ENCODE data around the gene ERVFRD-1. TPM values are rescaled to one million over a fixed set of nuclear protein-coding genes. Genes with fewer than 3 reads are reported as not detected.
A peak's percentile ranks its signal among the peaks of the same experiment; 100 is the strongest.
"Not testable (repeated sequence)": the region's sequence is repeated elsewhere in the genome, so short reads cannot be mapped to it uniquely, and the experiment has no call there.

Gene ERVFRD-1
- total and polyA plus RNA-seq, 5 donors = 0.05 to 0.09 (median 0.09) TPM; not detected in 2

DNA sequence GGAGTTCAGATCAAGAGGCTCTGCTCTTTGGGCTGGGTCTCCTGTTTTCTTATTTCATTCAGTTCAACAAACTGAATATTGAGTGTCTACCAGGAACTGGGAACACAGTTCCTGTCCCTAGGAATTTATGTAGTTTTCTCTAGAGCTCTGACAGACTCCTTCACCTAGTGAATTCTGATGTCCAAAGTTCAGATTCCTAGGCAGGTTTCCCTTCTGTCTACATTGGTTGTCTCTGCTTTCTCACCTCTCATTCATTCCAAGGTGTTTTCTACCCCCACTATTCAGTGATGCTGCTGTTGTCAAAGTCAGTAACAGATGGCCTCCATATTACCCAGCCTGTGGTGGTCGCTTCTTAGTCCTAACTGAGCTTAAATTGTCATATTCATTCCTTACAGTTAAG, 13.5 kb downstream of the ERVFRD-1 start:
- WGBS = 100% methylated on average over 1 of the region's 1 CpG
- no peak overlapping the region for H3K27ac ChIP-seq (ENCODE audit: low read length)
- intact Hi-C loops (cut with DNase I) = loop anchor here in 1 of 4 donors (5.0 kb wide), 1 partner anchor 39 kb away; no protein-coding TSS in a partner anchor
- DNase-seq = no peak
- no peak overlapping the region for H3K4me3 ChIP-seq (ENCODE audit: low read length)
- H3K9me3 ChIP-seq (ENCODE audit: control insufficient read depth, low read length) = no peaks in the 10 kb centered on the region
- ATAC-seq = no peak
- H3K27me3 ChIP-seq (ENCODE audit: control insufficient read depth, insufficient read depth) = no peaks in the 10 kb centered on the region
- H3K4me1 ChIP-seq (ENCODE audit: control insufficient read depth, insufficient read depth, low read length) = peaks cover 2% of the 10 kb centered on the region

- WGBS = 79% methylated on average over 8 of the region's 8 CpGs
- Histone ChIP-seq H3K4me1 (ENCODE audit: control insufficient read depth, insufficient read depth, low read length) (peaks cover 2% of the 10 kb centered on the region), H3K27me3 (ENCODE audit: control insufficient read depth, insufficient read depth) (no peaks in the 10 kb centered on the region)
Measured at GRCh38 chr6:11097476-11097875, 14.0 kb downstream of the ERVFRD-1 start.

DNA sequence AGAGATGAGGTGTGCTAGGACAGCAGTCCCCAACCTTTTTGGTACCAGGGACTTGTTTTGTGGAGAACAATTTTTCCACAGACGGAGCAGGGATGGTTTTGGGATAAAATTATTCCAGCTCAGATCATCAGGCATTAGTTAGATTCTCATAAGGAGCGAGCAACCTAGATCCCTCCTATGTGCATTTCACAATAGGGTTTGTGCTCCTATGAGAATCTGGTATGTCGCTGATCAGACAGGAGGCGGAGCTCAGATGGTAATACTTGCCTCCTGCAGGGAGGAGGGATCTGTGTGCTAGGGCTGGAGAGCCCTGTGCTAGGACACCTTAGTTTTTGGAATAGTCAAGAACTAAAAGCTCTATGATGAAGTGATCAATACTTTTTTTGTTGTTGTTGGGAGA, 15.4 kb downstream of the ERVFRD-1 start:
- H3K27ac ChIP-seq (ENCODE audit: low read length) = no peak overlapping the region
- H3K9me3 ChIP-seq (ENCODE audit: control insufficient read depth, low read length) = no peaks in the 10 kb centered on the region
- H3K4me3 ChIP-seq (ENCODE audit: low read length) = no peak overlapping the region
- 84% methylated on average over 4 of the region's 4 CpGs for WGBS
- DNase-seq (no peak), ATAC-seq (no peak)
- H3K4me1 ChIP-seq (ENCODE audit: control insufficient read depth, insufficient read depth, low read length) = peaks cover 2% of the 10 kb centered on the region
- H3K27me3 ChIP-seq (ENCODE audit: control insufficient read depth, insufficient read depth) = no peaks in the 10 kb centered on the region
- intact Hi-C loops (cut with DNase I) = loop anchor here in 1 of 4 donors (5.0 kb wide), 1 partner anchor 41 kb away; no protein-coding TSS in a partner anchor

More at GRCh38 chr6:11097476-11097875, 14.0 kb downstream of the ERVFRD-1 start:
- H3K27ac ChIP-seq (ENCODE audit: low read length) = no peak overlapping the region
- DNase-seq (no peak), ATAC-seq (no peak)
- H3K4me3 ChIP-seq (ENCODE audit: low read length) = no peak overlapping the region
- H3K9me3 ChIP-seq (ENCODE audit: control insufficient read depth, low read length) = no peaks in the 10 kb centered on the region
- intact Hi-C loops (cut with DNase I) = loop anchor here in 1 of 4 donors (5.0 kb wide), 1 partner anchor 40 kb away; no protein-coding TSS in a partner anchor

GRCh38 chr6:11094941-11095340, 16.6 kb downstream of the ERVFRD-1 start:
- DNase-seq (no peak), ATAC-seq (no peak)
- H3K4me1 ChIP-seq (ENCODE audit: control insufficient read depth, insufficient read depth, low read length) = peaks cover 2% of the 10 kb centered on the region
- H3K4me3 ChIP-seq (ENCODE audit: low read length) = peak overlapping the region; percentile 87
- H3K9me3 ChIP-seq (ENCODE audit: control insufficient read depth, low read length) = no peaks in the 10 kb centered on the region
- peak overlapping the region; percentile 98 for H3K27ac ChIP-seq (ENCODE audit: low read length)
- H3K27me3 ChIP-seq (ENCODE audit: control insufficient read depth, insufficient read depth) = no peaks in the 10 kb centered on the region
- WGBS = 35% methylated on average over 7 of the region's 7 CpGs
- intact Hi-C loops (cut with DNase I) = loop anchor here in 1 of 4 donors (5.0 kb wide), 1 partner anchor 42 kb away; no protein-coding TSS in a partner anchor

DNA sequence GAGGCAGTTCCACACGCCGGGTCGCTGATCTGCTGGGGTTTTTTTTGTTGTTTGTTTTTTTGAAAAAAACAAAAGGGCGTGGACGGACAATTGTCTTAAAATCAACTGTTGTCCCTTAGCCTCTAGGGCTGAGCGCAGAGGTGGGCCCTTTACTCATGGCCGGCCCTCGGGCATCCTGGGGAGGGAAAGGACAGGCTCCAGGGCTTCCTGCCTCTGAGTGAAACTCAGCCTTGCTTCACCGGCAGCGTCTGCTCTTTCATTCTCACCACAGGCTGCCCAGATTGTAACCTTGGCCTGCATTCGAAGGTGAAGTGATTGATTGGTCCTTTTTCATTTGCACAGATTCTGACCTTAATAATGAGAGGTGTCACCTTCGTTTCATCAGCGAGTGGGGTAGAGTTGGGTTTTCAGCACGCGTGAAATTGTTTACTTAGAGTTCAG, 17.1 kb downstream of the ERVFRD-1 start:
- ATAC-seq = peak in 1 of 2 donors; percentile 39
- peaks cover 2% of the 10 kb centered on the region for H3K4me1 ChIP-seq (ENCODE audit: control insufficient read depth, insufficient read depth, low read length)
- peak overlapping the region; percentile 98 for H3K27ac ChIP-seq (ENCODE audit: low read length)
- WGBS = under 1% methylated on average over 15 of the region's 15 CpGs
- H3K4me3 ChIP-seq (ENCODE audit: low read length) = peak overlapping the region; percentile 87
- intact Hi-C loops (cut with DNase I) = no loop called here
- peak in 2 of 3 donors; percentile 40 to 75 for DNase-seq
- no peaks in the 10 kb centered on the region for H3K9me3 ChIP-seq (ENCODE audit: control insufficient read depth, low read length)
- no peaks in the 10 kb centered on the region for H3K27me3 ChIP-seq (ENCODE audit: control insufficient read depth, insufficient read depth)

DNA sequence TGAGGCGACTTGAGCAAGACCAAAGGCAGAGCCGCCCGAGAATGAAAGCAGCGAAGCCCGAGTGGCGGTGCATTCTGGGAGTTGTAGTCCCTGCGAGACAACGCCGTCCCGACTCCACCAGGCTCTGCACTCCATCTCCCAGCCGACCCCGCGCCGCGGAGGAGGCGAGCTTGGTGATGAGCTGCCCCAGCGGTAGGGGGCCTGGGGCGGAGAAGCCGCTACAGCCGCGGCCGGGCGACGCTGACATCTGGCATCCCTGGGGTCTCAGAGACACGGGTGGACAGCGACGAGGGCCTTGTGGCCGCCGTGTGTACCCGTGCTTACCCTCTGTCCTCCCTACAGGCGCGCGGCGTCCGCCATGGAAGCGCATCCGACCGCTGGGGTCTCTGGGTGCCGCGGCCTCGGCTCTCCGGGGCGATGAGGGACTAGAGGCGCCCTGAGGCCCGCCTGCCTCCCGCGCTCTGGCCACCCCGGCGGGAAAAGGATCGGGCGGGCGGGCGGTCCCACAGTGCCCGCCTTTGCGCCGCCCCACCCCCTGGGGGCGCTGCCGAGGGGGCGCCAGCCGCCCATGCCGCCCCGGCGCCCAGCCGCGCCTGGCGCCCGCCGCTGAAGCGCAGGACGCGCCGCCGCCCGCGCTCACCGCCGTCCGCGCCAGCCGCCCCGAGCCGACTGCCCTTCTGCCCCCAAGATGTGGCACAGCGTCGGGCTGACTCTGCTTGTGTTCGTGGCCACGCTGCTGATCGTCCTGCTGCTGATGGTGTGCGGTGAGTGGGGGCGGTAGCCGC, 17.7 kb downstream of the ERVFRD-1 start, which contains the start of gene SMIM13:
SMIM13 (plus strand) TSS at position 209 of the 785 bp plus-strand sequence; CDS start at position 689, 480 bp downstream.
- Histone ChIP-seq H3K4me1 (ENCODE audit: control insufficient read depth, insufficient read depth, low read length) (peaks cover 2% of the 10 kb centered on the region), H3K4me3 (ENCODE audit: low read length) (peak within 1 kb of the TSS; percentile 87), H3K9me3 (ENCODE audit: control insufficient read depth, low read length) (no peaks in the 10 kb centered on the region), H3K27ac (ENCODE audit: low read length) (peak within 1 kb of the TSS; percentile 98), H3K27me3 (ENCODE audit: control insufficient read depth, insufficient read depth) (no peaks in the 10 kb centered on the region)
- intact Hi-C loops (cut with DNase I) = no loop called here
- peak; percentile 99 to 100 for ATAC-seq
- DNase-seq = peak; percentile 98 to 99 (median 98)
- under 1% methylated on average over 90 of the region's 90 CpGs for WGBS

GRCh38 chr6:11093376-11093625, 18.2 kb downstream of the ERVFRD-1 start:
- Histone ChIP-seq H3K4me1 (ENCODE audit: control insufficient read depth, insufficient read depth, low read length) (peaks cover 2% of the 10 kb centered on the region), H3K4me3 (ENCODE audit: low read length) (peak overlapping the region; percentile 87), H3K27ac (ENCODE audit: low read length) (peak overlapping the region; percentile 67), H3K27me3 (ENCODE audit: control insufficient read depth, insufficient read depth) (no peaks in the 10 kb centered on the region), H3K9me3 (ENCODE audit: control insufficient read depth, low read length) (no peaks in the 10 kb centered on the region)
- WGBS = under 1% methylated on average over 17 of the region's 17 CpGs
- DNase-seq (no peak), ATAC-seq (peak; percentile 11 to 12)
- intact Hi-C loops (cut with DNase I) = no loop called here

DNA sequence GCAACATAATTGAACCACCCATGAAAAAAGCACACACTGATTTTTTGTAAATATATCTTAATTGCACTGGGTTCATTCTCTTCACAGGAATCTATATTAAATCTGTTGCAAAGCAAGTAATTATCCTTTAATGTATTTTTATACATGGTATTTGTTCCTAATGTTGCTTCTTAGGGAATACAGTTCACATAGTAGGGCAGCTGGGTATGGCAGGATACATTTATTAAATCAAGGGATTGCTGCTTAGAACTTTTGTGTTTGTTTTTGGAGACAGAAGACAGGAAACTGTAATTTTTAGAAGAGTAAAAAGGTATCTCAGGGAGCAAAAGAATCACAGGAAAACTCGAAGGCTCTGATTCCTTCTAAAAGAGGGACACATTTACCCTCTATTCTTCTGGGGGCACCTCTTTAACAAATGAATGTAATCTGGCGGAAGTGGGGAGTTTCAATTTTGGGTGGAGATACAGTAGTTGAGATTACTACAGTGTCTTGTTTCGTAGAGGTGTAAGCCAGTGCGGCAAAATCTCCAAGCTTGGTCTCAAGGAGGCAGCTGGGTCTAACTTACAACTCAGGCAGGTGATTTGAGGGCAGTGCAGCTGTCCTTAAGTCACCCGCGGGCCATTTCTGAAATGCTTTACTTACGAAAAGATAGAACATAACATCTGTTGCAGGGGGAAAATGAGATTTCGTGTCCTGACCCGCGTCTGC, 18.7 kb downstream of the ERVFRD-1 start:
- Histone ChIP-seq H3K27me3 (ENCODE audit: control insufficient read depth, insufficient read depth) (no peaks in the 10 kb centered on the region), H3K9me3 (ENCODE audit: control insufficient read depth, low read length) (no peaks in the 10 kb centered on the region), H3K27ac (ENCODE audit: low read length) (peak overlapping the region; percentile 67), H3K4me3 (ENCODE audit: low read length) (peak overlapping the region; percentile 87), H3K4me1 (ENCODE audit: control insufficient read depth, insufficient read depth, low read length) (peaks cover 2% of the 10 kb centered on the region)
- DNase-seq = no peak
- WGBS = 6% methylated on average over 10 of the region's 10 CpGs
- peak; percentile 8 to 19 for ATAC-seq
- intact Hi-C loops (cut with DNase I) = no loop called here

DNA sequence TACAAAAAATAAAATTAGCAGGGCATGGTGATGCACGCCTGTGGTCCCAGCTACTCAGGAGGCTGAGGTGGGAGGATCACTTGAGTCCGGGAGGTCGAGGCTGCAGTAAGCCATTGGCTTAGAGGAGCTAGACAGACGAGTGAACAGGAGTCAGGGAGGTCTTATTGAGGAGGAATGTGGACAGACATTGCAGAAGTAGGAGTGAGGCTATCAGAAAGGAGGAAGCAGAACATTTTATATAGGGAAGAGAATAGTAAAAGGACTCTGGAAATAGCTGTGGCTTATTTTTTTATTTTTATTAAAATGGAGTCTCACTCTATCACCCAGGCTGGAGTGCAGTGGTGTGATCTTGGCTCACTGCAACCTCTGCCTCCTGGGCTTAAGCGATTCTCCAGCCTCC, 20.4 kb downstream of the ERVFRD-1 start:
- WGBS = 94% methylated on average over 5 of the region's 5 CpGs
- intact Hi-C loops (cut with DNase I); H3K27ac ChIP-seq (ENCODE audit: low read length); H3K4me3 ChIP-seq (ENCODE audit: low read length); DNase-seq; ATAC-seq; H3K9me3 ChIP-seq (ENCODE audit: control insufficient read depth, low read length); H3K4me1 ChIP-seq (ENCODE audit: control insufficient read depth, insufficient read depth, low read length); H3K27me3 ChIP-seq (ENCODE audit: control insufficient read depth, insufficient read depth): not testable (repeated sequence)

GRCh38 chr6:11089695-11090094, 21.8 kb downstream of the ERVFRD-1 start:
- DNase-seq (no peak), ATAC-seq (no peak)
- 88% methylated on average over 1 of the region's 1 CpG for WGBS
- Histone ChIP-seq H3K27me3 (ENCODE audit: control insufficient read depth, insufficient read depth) (no peaks in the 10 kb centered on the region), H3K4me1 (ENCODE audit: control insufficient read depth, insufficient read depth, low read length) (no peaks in the 10 kb centered on the region), H3K9me3 (ENCODE audit: control insufficient read depth, low read length) (no peaks in the 10 kb centered on the region), H3K4me3 (ENCODE audit: low read length) (no peak overlapping the region), H3K27ac (ENCODE audit: low read length) (no peak overlapping the region)
- intact Hi-C loops (cut with DNase I) = no loop called here
